Myocyte (in vitro differentiated cells): Measurements from ENCODE around the gene CCN5. TPM values are rescaled to one million over a fixed set of nuclear protein-coding genes. Genes with fewer than 3 reads are reported as not detected.
"Not testable (repeated sequence)": the region's sequence is repeated elsewhere in the genome, so short reads cannot be mapped to it uniquely, and the experiment has no call there.

Experiments used
- DNase-seq: peaks from one replicate; pipeline ENCODE4 v3.0.0-alpha.2; 2012; ENCODE audit warnings: low read depth
- total RNA-seq: library from RNA; depleted of rRNA; stranded (reverse); fragments of >200 nt; gene quantifications from 2 replicates; pipeline ENCODE4 v1.2.3, GENCODE V29; 2014

CCN5 gene
- total RNA-seq, 1 donor from 2014 or later = 0.19 TPM

- no peak for DNase-seq
These were observed 21.0 kb upstream of the CCN5 start for GRCh38 chr20:44694159-44694558.

- DNase-seq = no peak
These were observed 19.9 kb upstream of the CCN5 start for GRCh38 chr20:44695295-44695673.

GRCh38 chr20:44695674-44696300 lies 19.4 kb upstream of the CCN5 start:
- DNase-seq = no peak

GRCh38 chr20:44696315-44696714 lies 18.9 kb upstream of the CCN5 start:
- no peak for DNase-seq

DNA sequence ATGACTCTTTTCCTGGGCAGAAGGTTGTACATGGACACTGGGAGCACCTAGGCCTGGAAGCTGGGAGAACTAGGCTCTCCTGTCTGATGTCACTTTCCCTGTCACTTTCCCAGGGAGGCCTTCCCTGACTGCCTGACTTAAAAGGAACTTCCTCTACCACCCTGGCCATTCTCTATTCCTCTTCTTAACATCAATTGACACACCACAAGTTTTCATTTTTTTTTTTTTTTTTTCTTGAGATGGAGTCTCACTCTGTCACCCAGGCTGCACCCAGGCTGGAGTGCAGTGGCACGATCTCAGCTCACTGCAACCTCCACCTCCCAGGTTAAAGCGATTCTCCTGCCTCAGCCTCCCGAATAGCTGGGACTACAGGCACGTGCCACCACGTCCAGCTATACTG lies 18.1 kb upstream of the CCN5 start:
- DNase-seq = not testable (repeated sequence)

- DNase-seq = no peak
These were observed 16.8 kb upstream of the CCN5 start for GRCh38 chr20:44698351-44698750.

DNA sequence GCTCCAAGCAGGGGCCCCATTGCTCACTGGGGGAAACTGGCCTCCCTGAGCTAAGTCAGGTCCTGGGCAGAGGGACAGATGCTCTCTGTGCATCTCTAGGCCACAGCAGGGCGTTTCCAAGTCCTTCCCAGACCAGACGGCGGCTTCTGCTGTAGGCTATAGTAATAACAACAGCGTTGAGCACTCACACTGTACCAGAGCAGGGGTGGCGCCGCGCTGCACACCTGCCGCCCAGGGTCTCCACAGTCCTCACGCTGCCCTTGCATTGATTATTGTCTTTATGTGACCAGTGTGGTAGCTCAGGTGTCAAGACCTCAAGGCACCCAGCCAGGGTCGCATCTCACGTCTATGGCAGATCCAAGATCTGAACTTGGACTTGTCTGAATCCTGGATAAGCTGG lies 14.9 kb upstream of the CCN5 start:
- no peak for DNase-seq

GRCh38 chr20:44701118-44701857 lies 13.9 kb upstream of the CCN5 start:
- DNase-seq = no peak

DNA sequence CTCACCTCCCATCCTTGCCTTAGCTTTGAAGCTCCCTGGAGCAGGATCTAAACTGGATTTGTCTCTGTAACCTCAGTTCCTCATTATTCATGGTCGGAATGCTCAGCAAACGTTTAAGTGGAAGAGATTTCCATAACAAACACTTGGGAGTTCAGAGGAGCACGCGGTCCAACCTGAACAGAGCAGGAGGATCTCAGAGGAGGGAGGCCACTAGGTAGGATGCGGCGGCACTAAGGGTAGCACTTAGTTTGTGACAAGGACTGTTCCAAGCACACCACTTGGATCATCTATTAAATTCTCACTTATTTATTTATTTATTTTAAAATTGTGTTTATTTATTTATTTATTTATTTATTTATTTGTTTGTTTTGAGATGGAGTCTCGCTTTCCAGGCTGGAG lies 13.3 kb upstream of the CCN5 start:
- no peak for DNase-seq

DNA sequence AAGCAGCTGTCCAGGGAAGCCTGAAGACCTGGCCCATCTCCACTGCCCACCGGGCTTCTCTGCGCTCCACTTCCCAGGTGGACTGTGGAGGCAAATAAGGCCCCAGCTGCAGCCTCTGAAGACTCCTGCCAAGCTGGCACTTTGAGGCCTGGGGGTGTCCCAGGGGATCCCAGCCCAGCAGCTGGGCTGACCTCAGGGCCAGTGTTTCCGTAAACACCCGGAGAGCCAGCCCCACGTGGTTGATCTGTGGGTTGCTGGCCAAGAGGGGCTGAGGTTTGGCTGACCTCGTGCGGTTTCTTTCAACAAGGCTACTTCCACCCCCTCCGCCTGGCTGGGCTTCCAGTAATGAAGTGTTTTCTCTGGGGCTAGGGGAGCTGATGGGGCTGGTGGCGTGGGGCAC lies 12.4 kb upstream of the CCN5 start:
- peak; percentile 99 for DNase-seq

- DNase-seq = no peak
These were observed 11.8 kb upstream of the CCN5 start for GRCh38 chr20:44703183-44703925.

DNA sequence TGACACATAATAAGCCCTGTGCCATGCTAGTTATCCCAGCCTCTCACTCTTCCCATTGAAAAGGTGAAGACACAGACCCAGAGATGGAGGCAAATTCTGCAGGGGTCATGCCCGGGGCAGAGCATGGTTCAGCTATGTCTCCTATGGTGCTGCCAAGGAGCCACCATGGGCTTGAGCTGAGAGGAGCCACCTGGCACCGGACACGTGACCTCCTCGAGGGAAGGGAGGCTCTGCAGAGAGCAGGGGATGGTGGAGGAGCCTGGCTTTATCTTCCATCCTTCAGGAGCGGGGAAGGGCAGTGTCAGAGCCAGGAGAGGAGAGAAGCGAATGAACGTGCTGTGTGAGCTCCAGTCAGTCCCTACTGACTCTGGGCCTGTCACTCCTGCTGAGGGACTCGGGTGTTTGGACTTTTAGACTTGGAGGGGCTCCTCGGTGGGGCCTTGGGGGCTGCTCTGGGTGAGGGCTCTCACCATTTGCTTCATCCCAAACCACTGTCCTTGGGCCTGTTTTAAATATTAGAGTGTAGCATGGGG lies 11.1 kb upstream of the CCN5 start:
- no peak for DNase-seq

DNA sequence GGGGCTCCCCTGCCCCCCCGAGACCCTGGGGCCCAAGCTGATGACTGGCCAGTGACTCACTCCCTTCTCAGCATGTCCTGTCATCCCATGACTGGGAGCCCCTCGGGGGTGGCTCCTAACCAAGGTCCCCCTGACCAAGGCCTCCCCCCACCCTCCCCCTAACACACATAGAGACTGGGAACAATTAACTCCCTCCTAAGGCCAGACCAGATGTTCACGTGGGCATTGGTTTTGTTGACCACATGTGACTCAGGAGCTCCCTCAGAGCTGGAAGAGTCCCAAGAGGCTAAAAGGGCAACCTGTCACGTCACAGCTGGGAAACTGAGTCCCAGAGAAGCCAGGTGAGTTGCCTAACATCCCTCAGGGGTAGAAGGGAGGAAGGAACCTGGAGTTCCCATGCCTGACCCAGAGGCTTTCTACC lies 10.6 kb upstream of the CCN5 start:
- DNase-seq = no peak

- DNase-seq = no peak
These were observed 9.6 kb upstream of the CCN5 start for GRCh38 chr20:44705364-44706094.

- no peak for DNase-seq
These were observed 8.7 kb upstream of the CCN5 start for GRCh38 chr20:44706301-44707017.

- DNase-seq = no peak
These were observed 8.1 kb upstream of the CCN5 start for GRCh38 chr20:44707018-44707579.

GRCh38 chr20:44709380-44709779 lies 5.8 kb upstream of the CCN5 start:
- DNase-seq = no peak

GRCh38 chr20:44709797-44710196 lies 5.4 kb upstream of the CCN5 start:
- DNase-seq = no peak

- DNase-seq = no peak
These were observed 3.9 kb upstream of the CCN5 start for GRCh38 chr20:44711237-44711636.

DNA sequence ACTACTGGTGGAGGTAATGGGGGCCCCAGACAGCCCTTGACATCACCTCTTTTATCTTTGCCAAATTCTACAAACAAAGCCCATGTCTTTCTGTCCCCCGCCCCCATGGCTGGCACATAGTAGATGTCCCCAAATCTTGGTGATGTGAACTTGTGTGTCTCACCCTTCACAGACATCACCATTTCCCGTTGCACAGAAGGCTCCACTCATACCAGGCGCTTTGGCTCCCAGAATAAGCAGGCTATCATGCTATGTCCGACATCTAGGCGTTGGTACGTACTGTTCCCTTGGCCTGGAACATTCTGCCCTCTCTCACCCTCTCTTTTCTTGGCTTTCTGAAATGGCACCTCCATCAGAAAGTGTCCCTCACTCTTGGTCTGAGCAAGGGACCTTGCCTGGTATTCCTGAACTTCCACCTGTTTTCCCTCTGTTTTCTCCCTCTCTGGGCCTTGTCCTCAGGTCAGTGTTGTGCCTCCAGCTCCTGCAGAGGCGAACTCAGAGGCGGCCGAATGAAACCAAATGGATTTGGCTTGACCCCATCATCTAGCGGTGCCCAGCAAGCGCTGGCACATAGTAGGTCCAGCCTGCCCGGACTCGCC lies 968 bp upstream of the CCN5 start:
- DNase-seq = no peak
